GM12873 (cell line): ENCODE results near the gene SLMAP.

Experiments used
- CTCF ChIP-seq: IDR thresholded peaks from 2 replicates; pipeline ENCODE4 v1.5.1; 2012; ENCODE audit warnings: low read depth, mild to moderate bottlenecking, moderate library complexity, low read length, control low read depth; ENCODE audit not compliant: insufficient read depth; ENCODE audit errors: missing control alignments

Gene SLMAP

GRCh38 chr3:57917601-57918000 lies 161.5 kb downstream of the SLMAP start:
- no peak for TF ChIP-seq CTCF

- TF ChIP-seq CTCF: no peak
These were observed 162.2 kb downstream of the SLMAP start for GRCh38 chr3:57918123-57918837.

- TF ChIP-seq CTCF: no peak
These were observed 163.9 kb downstream of the SLMAP start for GRCh38 chr3:57919987-57920386.

GRCh38 chr3:57923101-57923500 lies 167.0 kb downstream of the SLMAP start:
- TF ChIP-seq CTCF: no peak

- no peak for TF ChIP-seq CTCF
These were observed 167.6 kb downstream of the SLMAP start for GRCh38 chr3:57923752-57924151.

GRCh38 chr3:57927166-57927565 lies 171.1 kb downstream of the SLMAP start:
- TF ChIP-seq CTCF: no peak

- no peak for TF ChIP-seq CTCF
These were observed 171.8 kb downstream of the SLMAP start for GRCh38 chr3:57927916-57928315.
